IPS-18a (cell line): ENCODE data around the gene ASXL2.
"Not testable (repeated sequence)": the region's sequence is repeated elsewhere in the genome, so short reads cannot be mapped to it uniquely, and the experiment has no call there.

Experiments used
- H3K27ac ChIP-seq: one replicate; pipeline ENCODE4 v1.5.1; 2013; ENCODE audit warnings: low read length
- H3K27me3 ChIP-seq: one replicate; pipeline ENCODE4 v1.6.1; 2013; ENCODE audit warnings: mild to moderate bottlenecking, low read length; ENCODE audit not compliant: control insufficient read depth, insufficient read depth
- H3K36me3 ChIP-seq: one replicate; pipeline ENCODE4 v1.6.1; 2013; ENCODE audit warnings: low read depth, low read length; ENCODE audit not compliant: control insufficient read depth
- H3K4me1 ChIP-seq: one replicate; pipeline ENCODE4 v1.6.1; 2013; ENCODE audit warnings: low read depth, low read length; ENCODE audit not compliant: control insufficient read depth
- H3K4me3 ChIP-seq: one replicate; pipeline ENCODE4 v1.5.1; 2013; ENCODE audit warnings: low read length
- H3K9ac ChIP-seq: one replicate; pipeline ENCODE4 v1.6.1; 2013; ENCODE audit warnings: mild to moderate bottlenecking, low read length, moderate library complexity
- H3K9me3 ChIP-seq: one replicate; pipeline ENCODE4 v1.6.1; 2013; ENCODE audit warnings: low read depth, low read length; ENCODE audit not compliant: control insufficient read depth

Gene ASXL2

DNA sequence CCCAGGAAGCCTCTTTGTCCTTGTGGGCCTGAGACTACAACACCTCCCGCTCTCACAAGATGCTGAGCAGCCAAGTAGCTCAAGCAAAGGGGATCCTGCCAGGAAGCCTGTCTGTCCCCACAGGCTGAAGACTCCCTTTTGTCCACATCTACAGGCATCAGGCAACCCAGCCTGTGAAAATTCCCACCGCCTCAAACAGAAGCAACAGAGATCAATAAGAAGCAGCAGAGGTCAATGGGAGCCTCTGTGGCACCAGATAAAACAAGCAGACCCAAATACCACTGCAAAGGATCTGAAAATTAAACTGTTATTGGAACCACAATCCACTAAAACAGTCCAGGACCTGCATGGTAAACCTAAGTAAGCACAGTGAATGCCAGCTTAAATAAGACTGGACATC, 48.5 kb downstream of the ASXL2 start:
- H3K36me3 ChIP-seq: no peaks in the 10 kb centered on the region
- H3K27ac ChIP-seq: no peak overlapping the region
- H3K27me3 ChIP-seq: no peaks in the 10 kb centered on the region
- no peak overlapping the region for H3K9ac ChIP-seq
- no peaks in the 10 kb centered on the region for H3K9me3 ChIP-seq
- H3K4me3 ChIP-seq: no peak overlapping the region
- H3K4me1 ChIP-seq: no peaks in the 10 kb centered on the region

DNA sequence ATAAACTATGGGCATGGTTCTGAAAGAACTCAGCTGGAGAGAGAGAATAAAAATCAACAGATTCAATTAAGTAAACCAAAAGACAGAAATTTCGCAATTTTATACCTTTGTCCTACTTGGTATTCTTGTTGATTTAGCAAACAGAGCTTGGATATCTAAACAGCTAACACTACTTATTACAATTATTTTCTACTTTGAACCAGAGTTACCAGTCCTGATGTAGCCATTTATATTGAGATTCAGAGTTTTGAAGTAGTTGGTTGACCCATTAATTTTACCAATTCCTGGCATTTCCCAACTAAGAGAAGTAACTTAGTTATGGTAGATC, 48.9 kb downstream of the ASXL2 start:
- Histone ChIP-seq H3K27ac (no peak overlapping the region), H3K9me3 (no peaks in the 10 kb centered on the region), H3K9ac (no peak overlapping the region), H3K4me1 (no peaks in the 10 kb centered on the region), H3K4me3 (no peak overlapping the region), H3K36me3 (no peaks in the 10 kb centered on the region), H3K27me3 (no peaks in the 10 kb centered on the region)

DNA sequence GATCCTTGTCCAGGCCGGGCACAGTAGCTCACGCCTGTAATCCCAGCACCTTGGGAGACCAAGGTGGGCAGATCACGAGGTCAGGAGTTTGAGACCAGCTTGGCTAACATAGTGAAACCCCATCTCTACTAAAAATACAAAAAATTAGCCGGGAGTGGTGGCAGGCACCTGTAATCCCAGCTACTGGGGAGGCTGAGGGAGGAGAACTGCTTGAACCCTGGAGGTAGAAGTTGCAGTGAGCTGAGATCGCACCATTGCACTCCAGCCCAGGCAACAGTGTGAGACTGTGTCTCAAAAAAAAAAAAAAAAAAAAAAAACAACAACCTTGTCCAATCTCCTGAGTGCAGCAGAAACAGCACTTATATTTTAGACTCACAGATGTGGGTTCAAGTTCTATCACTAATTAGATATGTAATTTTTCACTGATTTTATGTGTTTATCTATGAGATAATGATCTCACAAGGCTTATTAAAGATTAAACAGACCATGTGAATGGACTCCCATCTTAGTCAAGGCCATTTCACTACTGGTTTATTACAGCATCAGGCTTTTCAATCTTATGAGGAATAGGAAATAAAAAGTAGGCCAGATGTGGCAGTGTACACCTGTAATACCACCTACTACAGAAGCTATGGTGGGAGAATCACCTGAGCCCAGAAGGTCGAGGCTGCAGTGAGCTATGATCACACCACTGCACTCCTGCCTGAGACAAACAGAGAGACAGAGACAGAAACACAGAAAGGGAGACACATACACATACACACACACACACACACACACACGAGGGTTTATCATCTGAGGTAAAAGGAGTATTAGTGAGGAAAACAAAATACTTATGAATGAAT, 49.5 kb downstream of the ASXL2 start:
- H3K27me3 ChIP-seq, H3K4me1 ChIP-seq, H3K9ac ChIP-seq, H3K27ac ChIP-seq, H3K9me3 ChIP-seq, H3K36me3 ChIP-seq, H3K4me3 ChIP-seq: not testable (repeated sequence)

DNA sequence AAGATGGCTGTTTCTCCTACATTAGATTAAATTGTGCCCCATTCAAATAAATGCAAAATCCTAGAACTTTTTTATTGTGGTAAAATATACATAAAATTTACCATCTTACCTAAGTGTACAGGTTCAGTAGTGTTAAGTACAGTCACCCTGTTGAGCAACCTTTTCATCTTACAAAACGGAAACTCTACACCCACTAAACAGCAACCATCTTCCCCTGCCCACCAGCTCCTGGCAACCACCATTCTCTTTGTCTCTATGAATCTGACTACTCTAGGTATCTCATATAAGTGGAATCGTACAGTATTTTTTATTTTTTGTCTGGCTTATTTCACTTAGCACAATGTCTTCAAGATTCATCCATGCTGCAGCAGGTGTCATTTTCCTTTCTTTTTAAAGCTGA, 53.0 kb downstream of the ASXL2 start:
- H3K9me3 ChIP-seq: no peaks in the 10 kb centered on the region
- H3K27ac ChIP-seq: no peak overlapping the region
- H3K4me1 ChIP-seq: no peaks in the 10 kb centered on the region
- no peaks in the 10 kb centered on the region for H3K27me3 ChIP-seq
- H3K9ac ChIP-seq: no peak overlapping the region
- no peaks in the 10 kb centered on the region for H3K36me3 ChIP-seq
- no peak overlapping the region for H3K4me3 ChIP-seq

DNA sequence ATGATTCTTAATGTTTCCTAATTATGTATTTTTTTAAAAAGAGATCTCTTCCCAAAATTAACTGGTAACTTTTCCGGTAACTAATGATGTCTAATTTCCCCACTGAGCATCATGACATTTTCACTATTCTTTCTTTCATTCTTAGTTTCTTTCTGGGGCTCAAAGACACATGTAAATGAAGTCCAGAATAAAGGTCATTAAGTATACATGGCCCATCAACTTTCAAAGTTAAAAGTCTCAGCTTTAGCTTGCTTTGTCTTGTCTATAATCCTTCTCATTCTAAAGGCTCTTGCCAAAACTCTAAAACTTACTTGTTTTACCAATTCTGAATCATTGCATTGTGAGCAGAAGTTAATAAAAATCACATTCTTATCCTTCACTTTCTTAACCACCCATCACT, 53.6 kb downstream of the ASXL2 start:
- no peaks in the 10 kb centered on the region for H3K36me3 ChIP-seq
- H3K27me3 ChIP-seq: no peaks in the 10 kb centered on the region
- H3K4me3 ChIP-seq: no peak overlapping the region
- H3K9me3 ChIP-seq: no peaks in the 10 kb centered on the region
- H3K9ac ChIP-seq: no peak overlapping the region
- no peaks in the 10 kb centered on the region for H3K4me1 ChIP-seq
- no peak overlapping the region for H3K27ac ChIP-seq

DNA sequence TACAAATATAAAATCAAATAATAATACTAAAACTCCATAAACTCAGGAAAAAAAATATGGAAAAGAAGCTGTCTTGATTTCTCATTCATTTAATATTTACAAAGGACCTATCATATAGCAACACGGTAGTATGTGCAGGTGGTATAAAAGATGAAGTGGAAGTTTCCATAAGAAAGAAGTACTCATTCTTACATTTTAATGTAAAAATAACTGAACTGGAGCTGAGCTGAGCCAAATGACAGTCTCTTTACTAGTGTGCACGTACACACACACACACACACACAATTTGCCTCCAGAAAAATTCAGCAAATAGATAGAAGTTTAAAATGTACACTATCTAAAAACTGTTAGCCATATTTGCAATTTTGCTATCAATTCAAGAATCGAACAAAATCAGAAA, 54.1 kb downstream of the ASXL2 start:
- H3K36me3 ChIP-seq: no peaks in the 10 kb centered on the region
- no peaks in the 10 kb centered on the region for H3K27me3 ChIP-seq
- H3K4me3 ChIP-seq: no peak overlapping the region
- H3K9ac ChIP-seq: no peak overlapping the region
- no peaks in the 10 kb centered on the region for H3K9me3 ChIP-seq
- H3K4me1 ChIP-seq: no peaks in the 10 kb centered on the region
- H3K27ac ChIP-seq: no peak overlapping the region

DNA sequence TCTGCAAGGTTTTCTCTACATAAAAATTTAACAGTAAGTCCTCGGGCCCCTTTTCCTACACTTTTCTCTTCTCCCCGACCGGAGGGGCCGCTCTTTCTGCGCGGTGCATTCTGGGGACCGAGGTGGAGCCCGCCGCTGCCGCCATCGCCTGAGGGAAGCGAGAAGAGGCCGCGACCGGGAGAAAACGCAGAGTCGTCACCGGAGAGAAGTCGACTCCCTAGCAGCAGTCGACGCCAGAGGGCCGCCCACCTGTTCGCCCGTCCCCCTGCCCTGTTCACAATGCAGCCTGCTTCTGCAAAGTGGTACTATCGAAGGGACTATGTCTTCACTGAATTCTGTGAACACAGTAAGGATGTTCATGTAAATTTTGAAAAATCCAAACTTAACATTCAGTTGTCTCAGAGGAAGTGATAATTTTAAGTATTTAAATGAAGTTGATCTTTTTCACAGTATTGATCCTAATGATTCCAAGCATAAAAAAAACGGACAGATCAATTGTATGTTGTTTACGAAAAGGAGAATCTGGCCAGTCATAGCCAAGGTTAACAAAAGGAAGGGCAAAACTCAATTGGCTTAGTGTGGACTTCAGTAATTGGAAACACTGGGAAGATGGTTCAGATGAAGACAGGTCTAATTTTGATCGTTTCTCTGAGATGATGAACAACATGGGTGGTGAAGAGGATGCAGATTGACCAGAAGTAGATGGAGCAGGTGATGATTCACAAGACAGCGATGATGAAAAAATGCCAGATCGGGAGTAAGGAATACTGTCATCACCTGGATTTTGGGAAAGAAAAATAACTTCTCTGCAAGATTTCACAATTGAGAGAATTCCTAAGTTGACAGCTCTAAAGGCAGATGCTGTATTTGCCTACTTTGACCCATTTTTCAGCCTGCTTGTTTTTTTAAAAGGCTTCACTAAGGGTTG, 55.8 kb downstream of the ASXL2 start:
- Histone ChIP-seq H3K4me1 (peaks cover 5% of the 10 kb centered on the region), H3K27me3 (no peaks in the 10 kb centered on the region), H3K36me3 (no peaks in the 10 kb centered on the region), H3K4me3 (no peak overlapping the region), H3K9ac (no peak overlapping the region), H3K9me3 (no peaks in the 10 kb centered on the region), H3K27ac (no peak overlapping the region)

DNA sequence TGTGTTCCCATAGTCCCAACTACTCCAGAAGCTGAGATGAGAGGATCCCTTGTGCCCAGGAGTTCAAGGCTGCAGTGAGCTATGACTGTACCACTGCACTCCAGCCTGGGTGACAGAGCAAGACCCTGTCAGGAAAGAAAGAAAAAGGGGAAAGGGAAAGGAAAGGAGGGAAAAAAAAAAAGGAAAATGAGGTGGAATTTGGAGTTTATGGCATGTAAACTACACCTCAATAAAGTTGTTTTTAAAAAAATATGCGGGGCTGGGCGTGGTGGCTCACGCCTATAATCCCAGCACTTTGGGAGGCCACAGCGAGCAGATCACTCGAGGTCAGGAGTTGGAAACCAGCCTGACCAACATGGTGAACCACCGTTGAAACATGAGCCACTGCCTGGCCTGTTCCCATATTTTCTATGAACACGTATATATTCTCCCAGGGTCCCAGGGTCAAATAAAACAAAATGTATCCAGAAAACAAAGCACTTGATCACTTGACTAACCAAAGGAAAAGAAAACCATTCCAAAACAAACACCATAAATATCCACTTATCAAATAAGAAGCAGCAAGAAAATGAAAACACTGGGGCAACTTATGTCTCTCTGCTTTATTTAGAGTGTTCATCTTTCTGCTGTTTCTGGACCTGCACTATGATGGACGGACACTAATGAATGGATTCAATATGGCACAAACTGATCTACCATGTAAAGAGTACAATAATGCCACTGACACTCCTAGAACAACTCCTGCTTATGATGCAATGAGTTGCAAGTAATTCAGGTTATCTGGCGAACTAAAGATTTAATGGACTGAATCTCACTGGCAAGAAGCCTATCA, 56.8 kb downstream of the ASXL2 start:
- Histone ChIP-seq H3K4me3 (no peak overlapping the region), H3K9me3 (no peaks in the 10 kb centered on the region), H3K36me3 (no peaks in the 10 kb centered on the region), H3K27me3 (no peaks in the 10 kb centered on the region), H3K27ac (no peak overlapping the region), H3K9ac (no peak overlapping the region), H3K4me1 (peaks cover 6% of the 10 kb centered on the region)

DNA sequence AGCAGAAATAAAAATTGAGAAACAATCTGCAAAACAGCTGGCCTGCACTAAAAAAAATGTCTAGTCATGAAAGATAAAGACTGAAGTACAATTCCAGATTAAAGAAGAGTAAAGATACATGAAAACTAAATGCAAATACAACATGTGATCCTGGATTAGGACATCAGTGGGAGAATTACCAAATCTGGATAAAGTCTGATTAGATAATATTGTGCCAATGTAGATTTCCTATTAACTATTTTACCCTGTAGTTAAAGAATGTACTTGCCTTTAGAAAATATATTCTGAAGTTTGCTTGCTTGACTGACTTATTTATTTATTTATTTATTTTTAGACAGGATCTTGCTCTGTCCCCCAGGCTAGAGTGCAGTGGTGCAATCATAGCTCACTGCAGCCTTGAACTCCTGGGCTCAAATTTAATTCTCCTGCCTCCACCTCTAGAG, 58.7 kb downstream of the ASXL2 start:
- Histone ChIP-seq H3K36me3 (no peaks in the 10 kb centered on the region), H3K27ac (no peak overlapping the region), H3K9me3 (no peaks in the 10 kb centered on the region), H3K9ac (no peak overlapping the region), H3K4me3 (no peak overlapping the region), H3K27me3 (no peaks in the 10 kb centered on the region), H3K4me1 (peaks cover 6% of the 10 kb centered on the region)

DNA sequence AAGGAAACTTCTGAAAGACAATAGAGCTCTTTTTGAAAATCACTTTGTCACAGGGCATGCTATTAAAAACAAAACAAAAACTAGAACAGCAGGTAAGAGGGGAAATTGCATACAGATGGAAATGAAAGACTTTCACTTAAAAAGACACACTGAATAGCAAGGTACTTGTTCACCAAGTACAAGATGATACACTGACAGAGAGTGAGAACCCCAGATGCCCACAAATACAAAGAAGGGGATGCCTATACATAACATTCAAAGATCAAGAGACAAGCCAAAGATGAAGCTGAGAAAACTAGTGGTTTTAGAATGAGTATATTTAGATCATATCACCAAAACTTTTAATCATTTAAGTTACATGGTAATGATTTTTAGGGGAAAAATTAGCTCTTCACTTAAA, 60.7 kb downstream of the ASXL2 start:
- H3K4me1 ChIP-seq: peaks cover 6% of the 10 kb centered on the region
- H3K9ac ChIP-seq: no peak overlapping the region
- H3K27me3 ChIP-seq: no peaks in the 10 kb centered on the region
- no peaks in the 10 kb centered on the region for H3K36me3 ChIP-seq
- no peaks in the 10 kb centered on the region for H3K9me3 ChIP-seq
- no peak overlapping the region for H3K27ac ChIP-seq
- H3K4me3 ChIP-seq: no peak overlapping the region

DNA sequence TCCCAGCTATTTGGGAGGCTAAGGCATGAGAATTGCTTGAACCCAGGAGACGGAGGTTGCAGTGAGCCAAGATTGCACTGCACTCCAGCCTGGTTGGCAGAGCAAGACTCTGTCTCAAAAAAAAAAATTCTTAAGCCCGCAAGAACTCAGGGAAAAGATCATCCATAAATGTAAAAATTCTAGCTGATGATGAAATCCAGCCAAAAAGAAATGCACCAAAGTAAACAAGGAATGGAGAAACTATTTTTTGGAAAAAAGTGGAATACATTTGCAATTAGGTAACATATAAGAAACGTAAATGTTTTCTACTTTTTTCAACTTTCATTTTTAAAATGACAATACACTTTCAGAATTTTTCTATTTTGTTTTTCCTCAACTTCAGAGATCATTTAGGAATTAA, 61.3 kb downstream of the ASXL2 start:
- peaks cover 6% of the 10 kb centered on the region for H3K4me1 ChIP-seq
- H3K4me3 ChIP-seq: no peak overlapping the region
- no peak overlapping the region for H3K9ac ChIP-seq
- H3K36me3 ChIP-seq: no peaks in the 10 kb centered on the region
- H3K9me3 ChIP-seq: no peaks in the 10 kb centered on the region
- H3K27ac ChIP-seq: no peak overlapping the region
- H3K27me3 ChIP-seq: no peaks in the 10 kb centered on the region
